Right renal cortex interstitium (tissue), 3 donors: ENCODE data around the gene PLA2G1B. TPM values are rescaled to one million over a fixed set of nuclear protein-coding genes. Genes with fewer than 3 reads are reported as not detected.

Experiments
- DNase-seq, 3 donors: peaks; one replicate each; pipeline ENCODE4 v3.0.0-alpha.2; 2013; ENCODE audit warnings: low read depth in 3 of 3, low spot score in 2 of 3
- polyA plus RNA-seq, 3 donors: library from polyadenylated mRNA; unstranded; fragments of 120-200 nt; gene quantifications; one replicate each; pipeline ENCODE4 v1.2.1, GENCODE V29; 2013; ENCODE audit not compliant: insufficient read length in 3 of 3

The PLA2G1B gene
- polyA plus RNA-seq, 3 donors = 0.31 to 0.49 (median 0.40) TPM

DNA sequence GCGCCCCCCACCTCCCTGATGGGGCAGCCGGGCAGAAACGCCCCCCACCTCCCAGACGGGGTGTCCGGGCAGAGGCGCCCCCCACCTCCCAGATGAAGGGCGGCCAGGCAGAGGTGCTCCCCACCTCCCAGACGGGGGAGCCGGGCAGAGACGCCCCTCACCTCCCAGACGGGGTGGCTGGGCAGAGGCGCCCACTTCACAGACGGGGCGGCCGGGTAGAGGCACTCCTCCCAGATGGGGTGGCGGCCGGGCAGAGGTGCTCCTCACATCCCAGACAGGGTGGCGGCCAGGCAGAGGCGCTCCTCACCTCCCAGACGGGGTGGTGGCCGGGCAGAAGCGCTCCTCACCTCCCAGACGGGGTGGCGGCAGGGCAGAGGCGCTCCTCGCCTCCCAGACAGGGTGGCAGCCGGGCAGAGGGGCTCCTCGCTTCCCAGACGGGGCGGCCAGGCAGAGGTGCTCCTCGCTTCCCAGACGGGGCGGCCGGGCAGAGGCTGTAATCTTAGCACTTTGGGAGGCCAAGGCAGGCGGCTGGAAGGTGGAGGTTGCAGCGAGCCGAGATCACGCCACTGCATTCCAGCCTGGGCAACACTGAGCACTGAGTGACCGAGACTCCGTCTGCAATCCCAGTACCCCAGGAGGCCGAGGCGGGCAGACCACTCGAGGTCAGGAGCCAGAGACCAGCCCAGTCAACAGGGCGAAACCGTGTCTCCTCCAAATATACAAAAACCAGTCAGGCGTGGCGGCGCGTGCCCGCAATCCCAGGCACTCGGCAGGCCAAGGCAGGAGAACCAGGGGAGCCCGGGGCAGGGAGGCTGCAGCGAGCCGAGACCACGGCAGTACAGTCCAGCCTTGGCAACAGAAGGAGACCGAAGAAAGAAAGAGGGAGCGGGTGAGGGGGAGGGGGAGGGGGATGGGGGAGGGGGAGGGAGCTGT lies 49.2 kb downstream of the PLA2G1B start:
- no peak for DNase-seq

DNA sequence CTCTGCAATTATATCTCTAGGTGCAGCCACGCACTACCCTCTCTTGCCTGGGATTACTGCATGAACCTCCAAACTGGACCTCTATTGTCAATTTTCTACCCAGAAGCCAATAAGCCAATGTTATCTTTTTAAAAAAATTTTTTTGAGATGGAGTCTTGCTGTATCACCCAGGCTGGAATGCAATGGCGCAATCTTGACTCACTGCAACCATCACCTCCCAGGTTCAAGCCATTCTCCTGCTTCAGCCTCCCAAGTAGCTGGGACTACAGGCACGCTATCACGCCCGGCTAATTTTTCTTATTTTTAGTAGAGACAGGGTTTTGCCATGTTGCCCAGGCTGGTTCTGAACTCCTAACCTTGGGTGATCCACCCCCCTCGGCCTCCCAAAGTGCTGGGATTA lies 50.8 kb downstream of the PLA2G1B start:
- DNase-seq = no peak

Other genes starting within 250 kb of the PLA2G1B start
- gene RAB35, start 211.0 kb downstream of the PLA2G1B start, polyA plus RNA-seq = 10 to 100 TPM; 34.4 to 39.8 (median 39.3) TPM
- gene GCN1, start 133.1 kb downstream of the PLA2G1B start, polyA plus RNA-seq = 10 to 100 TPM; 46.9 to 52.5 (median 50.7) TPM
- 1,000 to 10,000 TPM; 2,811 to 3,069 (median 3,025) TPM for gene RPLP0, start 126.7 kb downstream of the PLA2G1B start, polyA plus RNA-seq
- 10 to 100 TPM; 52.8 to 58.9 (median 56.8) TPM for gene PXN, start 62.0 kb downstream of the PLA2G1B start, polyA plus RNA-seq
- not detected for gene RNU4-2, start 35.9 kb downstream of the PLA2G1B start, polyA plus RNA-seq
- not detected for gene RNU4-1, start 34.5 kb downstream of the PLA2G1B start, polyA plus RNA-seq
- 1 to 10 TPM; 4.2 to 5.8 (median 5.2) TPM for gene SIRT4, start 25.5 kb downstream of the PLA2G1B start, polyA plus RNA-seq
- 10 to 100 TPM; 15.5 to 18.3 (median 15.8) TPM for gene MSI1, start 41.4 kb upstream of the PLA2G1B start, polyA plus RNA-seq
- 100 to 1,000 TPM; 293 to 339 (median 323) TPM for gene COX6A1, start 110.3 kb upstream of the PLA2G1B start, polyA plus RNA-seq
- gene TRIAP1, start 118.6 kb upstream of the PLA2G1B start, polyA plus RNA-seq = 10 to 100 TPM; 45.7 to 50.4 (median 49.2) TPM
- 10 to 100 TPM; 32.7 to 34.3 (median 33.9) TPM for gene GATC, start 118.7 kb upstream of the PLA2G1B start, polyA plus RNA-seq
- gene SRSF9, start 142.0 kb upstream of the PLA2G1B start, polyA plus RNA-seq = 100 to 1,000 TPM; 204 to 236 (median 228) TPM
- gene DYNLL1, start 168.3 kb upstream of the PLA2G1B start, polyA plus RNA-seq = 100 to 1,000 TPM; 480 to 578 (median 536) TPM
- 10 to 100 TPM; 65.0 to 75.4 (median 68.3) TPM for gene COQ5, start 201.4 kb upstream of the PLA2G1B start, polyA plus RNA-seq
- gene RNF10, start 206.6 kb upstream of the PLA2G1B start, polyA plus RNA-seq = 100 to 1,000 TPM; 237 to 303 (median 280) TPM